22Rv1 (cell line): Measurements from ENCODE around the gene CSNK2B.

Experiments
- H3K27ac ChIP-seq: fragments of 450-650 bp; 2 replicates; pipeline ENCODE4 v1.5.1; 2017
- ZFX ChIP-seq: fragments of 450-650 bp; IDR thresholded peaks from 2 replicates; pipeline ENCODE4 v1.6.1; 2017; ENCODE audit warnings: antibody characterized with exemption, borderline replicate concordance
- TF ChIP-seq, protein P1 (sequence below): fragments of 450-650 bp; IDR thresholded peaks from 2 replicates; pipeline ENCODE4 v1.5.1; 2017; ENCODE audit warnings: mild to moderate bottlenecking

CSNK2B gene

DNA sequence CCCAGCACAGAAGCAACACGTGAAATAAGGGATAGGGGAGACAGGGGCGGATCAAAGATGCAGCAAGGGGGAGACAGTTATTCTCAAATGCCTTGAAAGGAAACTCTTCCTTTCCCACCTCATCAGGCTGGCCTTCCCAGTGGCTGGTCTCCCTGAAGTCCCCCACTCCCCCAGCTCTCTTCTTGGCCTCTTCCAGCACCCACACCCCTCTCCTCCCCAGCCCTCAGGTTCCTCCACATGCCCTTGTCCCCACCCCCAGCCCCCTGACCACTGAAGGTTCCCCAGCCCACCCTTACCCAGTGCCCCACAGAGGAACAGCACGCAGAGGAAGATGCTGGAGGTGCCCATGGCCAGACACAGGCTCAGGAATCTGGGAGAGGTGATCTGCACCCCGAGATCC, 47.6 kb downstream of the CSNK2B start:
- no peak for TF ChIP-seq ZFX
- TF ChIP-seq, protein P1, sequence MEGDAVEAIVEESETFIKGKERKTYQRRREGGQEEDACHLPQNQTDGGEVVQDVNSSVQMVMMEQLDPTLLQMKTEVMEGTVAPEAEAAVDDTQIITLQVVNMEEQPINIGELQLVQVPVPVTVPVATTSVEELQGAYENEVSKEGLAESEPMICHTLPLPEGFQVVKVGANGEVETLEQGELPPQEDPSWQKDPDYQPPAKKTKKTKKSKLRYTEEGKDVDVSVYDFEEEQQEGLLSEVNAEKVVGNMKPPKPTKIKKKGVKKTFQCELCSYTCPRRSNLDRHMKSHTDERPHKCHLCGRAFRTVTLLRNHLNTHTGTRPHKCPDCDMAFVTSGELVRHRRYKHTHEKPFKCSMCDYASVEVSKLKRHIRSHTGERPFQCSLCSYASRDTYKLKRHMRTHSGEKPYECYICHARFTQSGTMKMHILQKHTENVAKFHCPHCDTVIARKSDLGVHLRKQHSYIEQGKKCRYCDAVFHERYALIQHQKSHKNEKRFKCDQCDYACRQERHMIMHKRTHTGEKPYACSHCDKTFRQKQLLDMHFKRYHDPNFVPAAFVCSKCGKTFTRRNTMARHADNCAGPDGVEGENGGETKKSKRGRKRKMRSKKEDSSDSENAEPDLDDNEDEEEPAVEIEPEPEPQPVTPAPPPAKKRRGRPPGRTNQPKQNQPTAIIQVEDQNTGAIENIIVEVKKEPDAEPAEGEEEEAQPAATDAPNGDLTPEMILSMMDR, result no peak
- H3K27ac ChIP-seq, result no peak overlapping the region

DNA sequence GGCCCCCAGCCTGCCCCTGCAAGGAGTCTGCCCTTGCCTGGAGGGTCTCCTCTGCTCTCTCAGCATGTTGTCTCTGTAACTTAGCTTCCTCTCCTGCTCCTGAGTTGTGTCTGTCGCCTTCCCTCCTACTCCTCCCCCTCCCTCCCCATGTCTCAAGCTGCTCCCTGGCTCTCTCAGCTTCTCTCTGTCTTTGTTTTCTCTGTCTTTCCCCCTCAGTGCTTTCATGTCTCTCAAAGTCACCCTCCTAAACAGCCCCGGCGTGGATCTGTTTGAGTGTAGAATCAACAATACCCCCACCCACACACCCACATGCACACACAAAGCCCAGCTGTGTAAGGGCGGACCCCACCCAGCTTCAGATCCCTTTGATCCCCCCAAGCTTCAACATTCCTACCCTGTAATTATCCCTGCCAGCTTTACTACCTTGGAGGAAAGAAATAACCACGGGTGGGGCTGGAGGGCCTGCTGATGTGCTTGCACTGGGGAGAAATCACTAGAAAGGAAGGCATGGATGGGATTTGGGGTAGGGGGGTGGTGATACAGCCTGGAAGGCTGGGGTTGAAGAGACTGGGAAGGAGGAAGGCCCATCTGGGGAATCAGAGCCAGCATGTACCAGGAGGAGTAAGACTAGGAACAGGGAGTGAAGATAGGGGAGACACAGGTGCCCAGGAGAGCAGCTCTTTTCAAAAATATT, 48.3 kb downstream of the CSNK2B start:
- no peak overlapping the region for H3K27ac ChIP-seq
- TF ChIP-seq ZFX, result no peak
- TF ChIP-seq, protein P1, result no peak

DNA sequence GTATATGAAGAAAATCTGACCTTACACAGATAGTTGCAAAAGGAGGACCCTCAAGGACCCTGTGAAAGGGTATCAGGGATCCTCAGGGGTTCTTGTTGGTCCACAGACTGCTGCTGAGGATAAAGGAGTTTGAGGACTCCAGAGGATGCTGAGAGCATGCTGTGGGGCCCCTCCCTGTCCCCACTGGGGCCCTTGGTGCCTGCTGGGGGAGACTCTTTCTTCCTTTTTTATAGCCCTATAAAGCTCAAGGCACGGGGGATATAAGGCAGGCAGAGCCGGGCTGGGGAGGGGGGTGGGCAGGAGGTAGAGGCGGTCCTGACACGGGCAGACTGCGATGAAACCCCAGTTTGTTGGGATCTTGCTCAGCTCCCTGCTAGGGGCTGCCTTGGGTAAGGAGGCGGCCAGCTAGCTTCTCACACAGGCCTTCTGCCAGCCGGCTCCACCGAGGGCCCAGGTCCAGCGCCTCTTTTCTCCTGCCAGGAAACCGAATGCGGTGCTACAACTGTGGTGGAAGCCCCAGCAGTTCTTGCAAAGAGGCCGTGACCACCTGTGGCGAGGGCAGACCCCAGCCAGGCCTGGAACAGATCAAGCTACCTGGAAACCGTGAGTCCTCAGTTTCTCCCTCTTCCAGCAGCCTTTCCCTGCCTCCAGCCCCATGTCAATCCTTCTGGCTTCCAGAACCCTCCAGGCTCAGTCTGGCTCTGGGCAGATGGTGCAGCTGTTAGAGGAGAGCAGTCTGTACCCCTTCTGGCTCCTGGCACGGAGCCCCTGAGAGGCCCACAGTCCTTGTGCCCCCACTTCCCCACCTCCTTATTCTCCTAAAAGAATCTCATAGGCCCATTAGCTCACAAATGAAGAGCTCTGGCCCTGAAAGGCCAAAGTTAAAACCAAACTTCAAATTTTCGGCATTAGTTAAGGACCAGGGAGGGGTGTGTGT, 49.4 kb downstream of the CSNK2B start, which contains the start of gene LY6G6D:
Gene LY6G6D (plus strand): TSS at position 327 of the 937 bp plus-strand sequence. CDS start 8 bp downstream, at position 335.
- H3K27ac ChIP-seq, result no peak within 1 kb of the TSS
- TF ChIP-seq ZFX, result no peak
- TF ChIP-seq, protein P1, result no peak

DNA sequence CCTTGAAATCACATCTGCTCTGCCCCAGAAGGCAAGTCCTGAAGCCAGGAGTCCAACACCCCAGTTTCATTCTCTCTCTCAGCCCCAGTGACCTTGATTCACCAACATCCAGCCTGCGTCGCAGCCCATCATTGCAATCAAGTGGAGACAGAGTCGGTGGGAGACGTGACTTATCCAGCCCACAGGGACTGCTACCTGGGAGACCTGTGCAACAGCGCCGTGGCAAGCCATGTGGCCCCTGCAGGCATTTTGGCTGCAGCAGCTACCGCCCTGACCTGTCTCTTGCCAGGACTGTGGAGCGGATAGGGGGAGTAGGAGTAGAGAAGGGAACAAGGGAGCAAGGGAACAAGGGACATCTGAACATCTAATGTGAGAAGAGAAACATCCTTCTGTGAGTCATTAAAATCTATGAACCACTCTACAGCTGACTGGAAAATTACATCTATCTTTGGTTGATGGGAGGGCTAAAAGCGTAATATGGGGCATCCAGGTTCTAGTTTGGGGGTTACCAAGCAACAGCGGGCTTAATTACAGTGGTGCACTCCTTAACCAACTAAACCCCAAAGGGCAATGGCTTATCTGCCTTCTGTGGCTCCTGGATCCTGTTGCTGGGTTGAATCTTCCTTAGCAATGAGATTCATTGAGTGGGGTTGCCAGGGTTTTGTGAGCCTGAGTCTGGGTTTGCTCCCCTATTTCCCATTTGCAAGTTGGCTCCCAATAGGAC, 51.8 kb downstream of the CSNK2B start:
- H3K27ac ChIP-seq, result peak overlapping the region; percentile 90
- TF ChIP-seq, protein P1, result peak; percentile 85
- TF ChIP-seq ZFX, result no peak

DNA sequence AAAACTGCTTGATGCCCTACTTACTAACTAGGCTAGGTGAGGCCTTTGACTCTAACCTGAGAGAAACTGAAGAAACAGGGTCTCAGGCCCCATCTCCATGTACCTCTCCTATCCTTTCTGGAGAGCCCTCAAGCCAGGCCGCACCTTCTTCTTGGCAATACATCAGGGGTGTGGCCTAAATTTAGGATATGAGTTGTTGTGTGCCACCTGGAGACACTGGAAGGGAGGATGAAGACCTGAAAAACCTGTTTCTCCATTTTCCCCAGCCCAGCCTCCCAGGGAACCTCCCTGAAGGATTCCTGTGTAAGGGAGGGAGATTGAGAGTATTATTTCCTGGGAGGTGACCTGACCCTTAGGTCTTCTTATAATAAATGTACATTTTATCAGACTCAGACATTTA, 52.4 kb downstream of the CSNK2B start:
- TF ChIP-seq, protein P1, result no peak
- TF ChIP-seq ZFX, result no peak
- peak overlapping the region; percentile 90 for H3K27ac ChIP-seq

DNA sequence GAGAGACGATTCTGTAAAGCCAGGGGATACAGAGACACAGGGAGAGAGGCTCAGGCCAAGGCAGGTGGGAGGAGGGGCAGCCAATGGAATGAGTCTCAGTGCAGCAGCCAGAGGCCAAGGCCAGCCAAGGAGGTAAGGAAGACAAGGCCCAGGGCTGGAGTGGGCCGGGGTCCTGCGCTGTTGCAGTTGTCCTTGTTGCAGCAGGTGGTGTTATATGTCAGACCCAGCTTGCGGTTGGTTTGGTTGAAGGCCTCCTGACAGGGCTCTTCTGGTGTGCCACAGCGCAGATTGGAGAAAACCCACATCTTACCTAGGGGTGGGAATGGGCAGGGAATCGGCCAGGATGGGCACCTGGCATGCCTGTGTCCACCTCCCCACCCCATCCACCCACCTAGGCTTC, 53.1 kb downstream of the CSNK2B start:
- peak overlapping the region; percentile 90 for H3K27ac ChIP-seq
- no peak for TF ChIP-seq ZFX
- TF ChIP-seq, protein P1, result no peak
